Gastroesophageal sphincter (tissue), 3 donors: Measurements from ENCODE around the gene RBM24.

Experiments used
- EP300 ChIP-seq: sonication (generic); formaldehyde crosslinking; IDR thresholded peaks from one replicate; pipeline ENCODE4 v1.6.1; 2017; ENCODE audit warnings: antibody characterized with exemption, mild to moderate bottlenecking
- POLR2A ChIP-seq, 2 donors: fragments of 450-650 bp; IDR thresholded peaks; one replicate each; pipeline ENCODE4 v1.6.1; 2017; ENCODE audit warnings: antibody characterized with exemption in 2 of 2, mild to moderate bottlenecking in 2 of 2, moderate library complexity in 1 of 2
- POLR2AphosphoS5 ChIP-seq: sonication (generic); formaldehyde crosslinking; IDR thresholded peaks from one replicate; pipeline ENCODE4 v1.6.1; 2017; ENCODE audit warnings: antibody characterized with exemption
- TF ChIP-seq, protein P1 (sequence below), 4 experiments: fragments of 200-600 bp in 2 of 4; fragments of 450-650 bp in 2 of 4; sonication (generic) in 1 of 4; IDR thresholded peaks; one replicate each; pipeline ENCODE4 v1.5.1; 2017 to 2019; ENCODE audit warnings: antibody characterized with exemption in 4 of 4, mild to moderate bottlenecking in 2 of 4, moderate library complexity in 2 of 4

- TF ChIP-seq POLR2A (IDR thresholded peaks at IDR 0.05) (no peak), EP300 (no peak), POLR2AphosphoS5 (no peak)
- TF ChIP-seq, protein P1, sequence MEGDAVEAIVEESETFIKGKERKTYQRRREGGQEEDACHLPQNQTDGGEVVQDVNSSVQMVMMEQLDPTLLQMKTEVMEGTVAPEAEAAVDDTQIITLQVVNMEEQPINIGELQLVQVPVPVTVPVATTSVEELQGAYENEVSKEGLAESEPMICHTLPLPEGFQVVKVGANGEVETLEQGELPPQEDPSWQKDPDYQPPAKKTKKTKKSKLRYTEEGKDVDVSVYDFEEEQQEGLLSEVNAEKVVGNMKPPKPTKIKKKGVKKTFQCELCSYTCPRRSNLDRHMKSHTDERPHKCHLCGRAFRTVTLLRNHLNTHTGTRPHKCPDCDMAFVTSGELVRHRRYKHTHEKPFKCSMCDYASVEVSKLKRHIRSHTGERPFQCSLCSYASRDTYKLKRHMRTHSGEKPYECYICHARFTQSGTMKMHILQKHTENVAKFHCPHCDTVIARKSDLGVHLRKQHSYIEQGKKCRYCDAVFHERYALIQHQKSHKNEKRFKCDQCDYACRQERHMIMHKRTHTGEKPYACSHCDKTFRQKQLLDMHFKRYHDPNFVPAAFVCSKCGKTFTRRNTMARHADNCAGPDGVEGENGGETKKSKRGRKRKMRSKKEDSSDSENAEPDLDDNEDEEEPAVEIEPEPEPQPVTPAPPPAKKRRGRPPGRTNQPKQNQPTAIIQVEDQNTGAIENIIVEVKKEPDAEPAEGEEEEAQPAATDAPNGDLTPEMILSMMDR (IDR thresholded peaks at IDR 0.05): no peak
These were observed 22.3 kb downstream of the RBM24 start for GRCh38 chr6:17303444-17303843.
